Liver (tissue), 3 donors: Measurements from ENCODE around the gene DLGAP4.

Source experiments
- EGR1 ChIP-seq, 2 donors: IDR thresholded peaks; 2 replicates each; pipeline ENCODE4 v1.6.1; 2016 to 2018; ENCODE audit warnings: antibody characterized with exemption in 2 of 2, low read depth in 2 of 2
- GABPA ChIP-seq, 2 donors: IDR thresholded peaks in 1 of 2; conservative IDR thresholded peaks in 1 of 2; 2 replicates each; pipeline ENCODE4 v1.6.1; 2016; ENCODE audit warnings: antibody characterized with exemption in 2 of 2, mild to moderate bottlenecking in 1 of 2, moderate library complexity in 1 of 2
- HNF4G ChIP-seq: IDR thresholded peaks from 2 replicates; pipeline ENCODE4 v1.6.1; 2016; ENCODE audit warnings: antibody characterized with exemption
- JUND ChIP-seq, 2 donors: IDR thresholded peaks; 2 replicates each; pipeline ENCODE4 v1.6.1; 2016; ENCODE audit warnings: antibody characterized with exemption in 2 of 2
- NR2F2 ChIP-seq: IDR thresholded peaks from 2 replicates; pipeline ENCODE4 v1.6.1; 2016; ENCODE audit warnings: antibody characterized with exemption
- RAD21 ChIP-seq, 2 donors: IDR thresholded peaks; 2 replicates each; pipeline ENCODE4 v1.6.1; 2016; ENCODE audit warnings: antibody characterized with exemption in 2 of 2, mild to moderate bottlenecking in 2 of 2
- RXRA ChIP-seq, 2 donors: IDR thresholded peaks; 2 replicates each; pipeline ENCODE4 v1.6.1; 2017 to 2018; ENCODE audit warnings: antibody characterized with exemption in 2 of 2, mild to moderate bottlenecking in 1 of 2
- SP1 ChIP-seq: IDR thresholded peaks from 2 replicates; pipeline ENCODE4 v1.6.1; 2018; ENCODE audit warnings: antibody characterized with exemption, mild to moderate bottlenecking
- TAF1 ChIP-seq: conservative IDR thresholded peaks from 2 replicates; pipeline ENCODE4 v1.6.1; 2016; ENCODE audit warnings: antibody characterized with exemption, mild to moderate bottlenecking
- ZBTB33 ChIP-seq: IDR thresholded peaks from 2 replicates; pipeline ENCODE4 v1.6.1; 2016; ENCODE audit warnings: antibody characterized with exemption
- TF ChIP-seq, protein P1 (sequence below): fragments of 150-350 bp; IDR thresholded peaks from 2 replicates; pipeline ENCODE4 v1.5.1; 2017; ENCODE audit warnings: improper control_type of control experiment, low read depth, low read length; ENCODE audit not compliant: missing input control
- TF ChIP-seq, protein P2 (sequence below): IDR thresholded peaks from 2 replicates; pipeline ENCODE4 v1.6.1; 2016; ENCODE audit warnings: antibody characterized with exemption, mild to moderate bottlenecking
- donor health status: healthy.
- donor health status: healthy.

GRCh38 chr20:36467076-36467999 lies 161.2 kb downstream of the DLGAP4 start:
- TF ChIP-seq, protein P1, sequence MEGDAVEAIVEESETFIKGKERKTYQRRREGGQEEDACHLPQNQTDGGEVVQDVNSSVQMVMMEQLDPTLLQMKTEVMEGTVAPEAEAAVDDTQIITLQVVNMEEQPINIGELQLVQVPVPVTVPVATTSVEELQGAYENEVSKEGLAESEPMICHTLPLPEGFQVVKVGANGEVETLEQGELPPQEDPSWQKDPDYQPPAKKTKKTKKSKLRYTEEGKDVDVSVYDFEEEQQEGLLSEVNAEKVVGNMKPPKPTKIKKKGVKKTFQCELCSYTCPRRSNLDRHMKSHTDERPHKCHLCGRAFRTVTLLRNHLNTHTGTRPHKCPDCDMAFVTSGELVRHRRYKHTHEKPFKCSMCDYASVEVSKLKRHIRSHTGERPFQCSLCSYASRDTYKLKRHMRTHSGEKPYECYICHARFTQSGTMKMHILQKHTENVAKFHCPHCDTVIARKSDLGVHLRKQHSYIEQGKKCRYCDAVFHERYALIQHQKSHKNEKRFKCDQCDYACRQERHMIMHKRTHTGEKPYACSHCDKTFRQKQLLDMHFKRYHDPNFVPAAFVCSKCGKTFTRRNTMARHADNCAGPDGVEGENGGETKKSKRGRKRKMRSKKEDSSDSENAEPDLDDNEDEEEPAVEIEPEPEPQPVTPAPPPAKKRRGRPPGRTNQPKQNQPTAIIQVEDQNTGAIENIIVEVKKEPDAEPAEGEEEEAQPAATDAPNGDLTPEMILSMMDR = no peak
- TF ChIP-seq RAD21 (IDR thresholded peaks at IDR 0.05) (no peak), RXRA (IDR thresholded peaks at IDR 0.05) (no peak), GABPA (IDR thresholded peaks at IDR 0.05 in 1 of 2, conservative IDR thresholded peaks at IDR 0.05 in 1 of 2) (no peak), JUND (IDR thresholded peaks at IDR 0.05) (no peak), SP1 (no peak), TAF1 (no peak), ZBTB33 (no peak), EGR1 (IDR thresholded peaks at IDR 0.05; ENCODE audit: low read depth in 2 of 2) (no peak), HNF4G (no peak), NR2F2 (no peak)
- TF ChIP-seq, protein P2, sequence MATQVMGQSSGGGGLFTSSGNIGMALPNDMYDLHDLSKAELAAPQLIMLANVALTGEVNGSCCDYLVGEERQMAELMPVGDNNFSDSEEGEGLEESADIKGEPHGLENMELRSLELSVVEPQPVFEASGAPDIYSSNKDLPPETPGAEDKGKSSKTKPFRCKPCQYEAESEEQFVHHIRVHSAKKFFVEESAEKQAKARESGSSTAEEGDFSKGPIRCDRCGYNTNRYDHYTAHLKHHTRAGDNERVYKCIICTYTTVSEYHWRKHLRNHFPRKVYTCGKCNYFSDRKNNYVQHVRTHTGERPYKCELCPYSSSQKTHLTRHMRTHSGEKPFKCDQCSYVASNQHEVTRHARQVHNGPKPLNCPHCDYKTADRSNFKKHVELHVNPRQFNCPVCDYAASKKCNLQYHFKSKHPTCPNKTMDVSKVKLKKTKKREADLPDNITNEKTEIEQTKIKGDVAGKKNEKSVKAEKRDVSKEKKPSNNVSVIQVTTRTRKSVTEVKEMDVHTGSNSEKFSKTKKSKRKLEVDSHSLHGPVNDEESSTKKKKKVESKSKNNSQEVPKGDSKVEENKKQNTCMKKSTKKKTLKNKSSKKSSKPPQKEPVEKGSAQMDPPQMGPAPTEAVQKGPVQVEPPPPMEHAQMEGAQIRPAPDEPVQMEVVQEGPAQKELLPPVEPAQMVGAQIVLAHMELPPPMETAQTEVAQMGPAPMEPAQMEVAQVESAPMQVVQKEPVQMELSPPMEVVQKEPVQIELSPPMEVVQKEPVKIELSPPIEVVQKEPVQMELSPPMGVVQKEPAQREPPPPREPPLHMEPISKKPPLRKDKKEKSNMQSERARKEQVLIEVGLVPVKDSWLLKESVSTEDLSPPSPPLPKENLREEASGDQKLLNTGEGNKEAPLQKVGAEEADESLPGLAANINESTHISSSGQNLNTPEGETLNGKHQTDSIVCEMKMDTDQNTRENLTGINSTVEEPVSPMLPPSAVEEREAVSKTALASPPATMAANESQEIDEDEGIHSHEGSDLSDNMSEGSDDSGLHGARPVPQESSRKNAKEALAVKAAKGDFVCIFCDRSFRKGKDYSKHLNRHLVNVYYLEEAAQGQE = no peak
